ENCODE data around the gene SLC39A11.
"Not testable (repeated sequence)": the region's sequence is repeated elsewhere in the genome, so short reads cannot be mapped to it uniquely, and the experiment has no call there.

- not testable (repeated sequence) for TF ChIP-seq CTCF (IDR thresholded peaks at IDR 0.05 in 2 of 3, conservative IDR thresholded peaks at IDR 0.05 in 1 of 3; ENCODE audit: borderline replicate concordance in 1 of 3, insufficient read depth in 1 of 3, low read depth in 2 of 3, low read length in 2 of 3); EZH2 (IDR thresholded peaks at IDR 0.05); MAX (IDR thresholded peaks at IDR 0.05); REST (IDR thresholded peaks at IDR 0.05; ENCODE audit: low read depth); SIN3A (IDR thresholded peaks at IDR 0.05; ENCODE audit: low read depth); EZH2phosphoT487 (IDR thresholded peaks at IDR 0.05; ENCODE audit: borderline replicate concordance); POLR2AphosphoS5 (IDR thresholded peaks at IDR 0.05; ENCODE audit: low read depth, low read length); YY1 (IDR thresholded peaks at IDR 0.05; ENCODE audit: extremely low read depth, insufficient replicate concordance, low read depth, low read length); POLR2A (IDR thresholded peaks at IDR 0.05; ENCODE audit: borderline replicate concordance, extremely low read depth, insufficient read depth, insufficient read length); CEBPB (IDR thresholded peaks at IDR 0.05; ENCODE audit: low read depth); SRF (IDR thresholded peaks at IDR 0.05; ENCODE audit: low read depth)
Measured at GRCh38 chr17:72824267-72824666, 268.2 kb downstream of the SLC39A11 start.
